IMR-90 (cell line): ENCODE measurements around the gene CLEC11A. TPM values are rescaled to one million over a fixed set of nuclear protein-coding genes. Genes with fewer than 3 reads are reported as not detected.

Source experiments
- ATAC-seq: fragments of 200-7000 bp; cut with Tn5 transposase; 2 replicates; pipeline ENCODE4 v1.9.1; 2020; ENCODE audit warnings: low read depth, mild to moderate bottlenecking, moderate library complexity
- BruUV-seq: library from RNA; stranded (reverse); fragments of 400-500 nt; replicated peaks from 2 replicates; lab custom pipeline; 2021; lab: Mats Ljungman, UMichigan
- CTCF ChIA-PET: fragments of 300-600 bp; formaldehyde crosslinking; extraction: SDS; loops from one replicate; lab custom pipeline; 2021; ENCODE audit warnings: antibody characterized with exemption; lab: Yijun Ruan, JAX
- POLR2A ChIA-PET: fragments of 300-600 bp; sonication (Branson Sonifier 250); formaldehyde crosslinking; loops from one replicate; lab custom pipeline; 2022; ENCODE audit warnings: antibody characterized with exemption; ENCODE audit not compliant: unreplicated experiment; lab: Charles Lee
- DNase-seq: peaks from one replicate; pipeline ENCODE4 v3.0.0; 2013
- H2AFZ ChIP-seq: replicated peaks from 2 replicates; pipeline ENCODE3; 2013; ENCODE audit warnings: low read length, mild to moderate bottlenecking; ENCODE audit not compliant: poor library complexity
- H2AK5ac ChIP-seq: 2 replicates; pipeline ENCODE4 v1.6.1; 2013; ENCODE audit warnings: low read depth, low read length, inconsistent platforms
- H2AK9ac ChIP-seq: replicated peaks from 2 replicates; pipeline ENCODE3; 2013; ENCODE audit warnings: mild to moderate bottlenecking, low read depth, low read length, moderate library complexity; ENCODE audit not compliant: poor library complexity
- H2BK120ac ChIP-seq: 2 replicates; pipeline ENCODE4 v1.6.1; 2013; ENCODE audit warnings: low read depth, low read length, inconsistent platforms
- H2BK15ac ChIP-seq: 3 replicates; pipeline ENCODE4 v1.6.1; 2013; ENCODE audit warnings: low read depth, low read length, inconsistent platforms
- H2BK20ac ChIP-seq: 2 replicates; pipeline ENCODE4 v1.6.1; 2013; ENCODE audit warnings: low read depth, mild to moderate bottlenecking, inconsistent platforms, low read length, moderate library complexity
- H2BK5ac ChIP-seq: 2 replicates; pipeline ENCODE4 v1.6.1; 2013; ENCODE audit warnings: mild to moderate bottlenecking, low read depth, low read length, inconsistent platforms; ENCODE audit not compliant: poor library complexity, severe bottlenecking
- H3K14ac ChIP-seq: replicated peaks from 2 replicates; pipeline ENCODE4 v1.6.1; 2013; ENCODE audit warnings: low read depth, low read length, inconsistent platforms
- H3K18ac ChIP-seq: 2 replicates; pipeline ENCODE4 v1.6.1; 2013; ENCODE audit warnings: low read depth, low read length, control low read depth
- H3K23ac ChIP-seq: 2 replicates; pipeline ENCODE4 v1.6.1; 2013; ENCODE audit warnings: low read depth, low read length, inconsistent platforms
- H3K27ac ChIP-seq: 2 replicates; pipeline ENCODE4 v1.5.1; 2013; ENCODE audit warnings: mild to moderate bottlenecking, control low read depth, low read length; ENCODE audit not compliant: insufficient read depth
- H3K27me3 ChIP-seq: 2 replicates; pipeline ENCODE4 v1.6.1; 2013; ENCODE audit warnings: low read length; ENCODE audit not compliant: control insufficient read depth, insufficient read depth
- H3K36me3 ChIP-seq: 2 replicates; pipeline ENCODE4 v1.6.1; 2013; ENCODE audit warnings: low read length, mixed read lengths; ENCODE audit not compliant: control insufficient read depth, insufficient read depth
- H3K4ac ChIP-seq: 2 replicates; pipeline ENCODE4 v1.6.1; 2013; ENCODE audit warnings: low read depth, low read length, inconsistent platforms
- H3K4me1 ChIP-seq: 2 replicates; pipeline ENCODE4 v1.6.1; 2013; ENCODE audit warnings: low read length, mixed read lengths; ENCODE audit not compliant: control insufficient read depth, insufficient read depth
- H3K4me2 ChIP-seq: 2 replicates; pipeline ENCODE4 v1.6.1; 2013; ENCODE audit warnings: low read depth, mild to moderate bottlenecking, control low read depth, low read length, moderate library complexity
- H3K4me3 ChIP-seq: 2 replicates; pipeline ENCODE4 v1.5.1; 2013; ENCODE audit warnings: low read depth, mild to moderate bottlenecking, control low read depth, low read length, moderate library complexity; ENCODE audit not compliant: insufficient read depth
- H3K56ac ChIP-seq: 2 replicates; pipeline ENCODE4 v1.6.1; 2013; ENCODE audit warnings: low read length, inconsistent platforms; ENCODE audit not compliant: insufficient read depth; ENCODE audit errors: extremely low read depth
- H3K79me1 ChIP-seq, 2 experiments: 2 replicates each; pipeline ENCODE4 v1.6.1; 2013; ENCODE audit warnings: low read length in 2 of 2, inconsistent platforms in 1 of 2, low read depth in 1 of 2
- H3K9ac ChIP-seq: 2 replicates; pipeline ENCODE4 v1.6.1; 2013; ENCODE audit warnings: low read depth, low read length, control low read depth
- H3K9me1 ChIP-seq: 2 replicates; pipeline ENCODE4 v1.6.1; 2013; ENCODE audit warnings: low read length, inconsistent platforms; ENCODE audit not compliant: insufficient read depth
- H3K9me3 ChIP-seq: 2 replicates; pipeline ENCODE4 v1.6.1; 2013; ENCODE audit warnings: low read length; ENCODE audit not compliant: control insufficient read depth, insufficient read depth
- H4K20me1 ChIP-seq: 2 replicates; pipeline ENCODE4 v1.6.1; 2013; ENCODE audit warnings: low read length, inconsistent platforms; ENCODE audit not compliant: insufficient read depth
- H4K5ac ChIP-seq: 2 replicates; pipeline ENCODE4 v1.6.1; 2013; ENCODE audit warnings: mild to moderate bottlenecking, low read depth, low read length, control low read depth
- H4K8ac ChIP-seq, 2 experiments: 2 replicates each; pipeline ENCODE4 v1.6.1; 2013; ENCODE audit warnings: low read depth in 2 of 2, low read length in 2 of 2, control low read depth in 1 of 2, inconsistent platforms in 1 of 2
- H4K91ac ChIP-seq: 2 replicates; pipeline ENCODE4 v1.6.1; 2013; ENCODE audit warnings: low read depth, low read length, inconsistent platforms; ENCODE audit not compliant: insufficient read depth
- BHLHE40 ChIP-seq: fragments of 150-350 bp; IDR thresholded peaks from 2 replicates; pipeline ENCODE4 v1.6.1; 2016; ENCODE audit warnings: mild to moderate bottlenecking, low read depth, low read length
- CEBPB ChIP-seq: IDR thresholded peaks from 2 replicates; pipeline ENCODE4 v1.6.1; 2012; ENCODE audit warnings: low read depth, low read length, improper control_type of control experiment
- CHD1 ChIP-seq: IDR thresholded peaks from 2 replicates; pipeline ENCODE4 v1.6.1; 2012; ENCODE audit warnings: low read depth, low read length, improper control_type of control experiment
- FOS ChIP-seq: fragments of 150-350 bp; IDR thresholded peaks from 2 replicates; pipeline ENCODE4 v1.6.1; 2016; ENCODE audit warnings: low read depth, low read length
- MAFK ChIP-seq: IDR thresholded peaks from 2 replicates; pipeline ENCODE4 v1.6.1; 2012; ENCODE audit warnings: low read depth, low read length, improper control_type of control experiment
- MAZ ChIP-seq: IDR thresholded peaks from 2 replicates; pipeline ENCODE4 v1.6.1; 2012; ENCODE audit warnings: low read depth, mild to moderate bottlenecking, low read length, improper control_type of control experiment, moderate library complexity, borderline replicate concordance
- MXI1 ChIP-seq: IDR thresholded peaks from 2 replicates; pipeline ENCODE4 v1.6.1; 2012; ENCODE audit warnings: low read depth, mild to moderate bottlenecking, low read length, moderate library complexity, borderline replicate concordance
- NFE2L2 ChIP-seq: fragments of 150-350 bp; IDR thresholded peaks from 2 replicates; pipeline ENCODE4 v1.6.1; 2016; ENCODE audit warnings: low read depth, mild to moderate bottlenecking, low read length
- POLR2A ChIP-seq: IDR thresholded peaks from 2 replicates; pipeline ENCODE4 v1.6.1; 2012; ENCODE audit warnings: mild to moderate bottlenecking, low read depth, low read length
- RAD21 ChIP-seq: IDR thresholded peaks from 2 replicates; pipeline ENCODE4 v1.6.1; 2012; ENCODE audit warnings: low read length, improper control_type of control experiment
- RCOR1 ChIP-seq: IDR thresholded peaks from 2 replicates; pipeline ENCODE4 v1.6.1; 2012; ENCODE audit warnings: mild to moderate bottlenecking, low read length, improper control_type of control experiment; ENCODE audit not compliant: insufficient replicate concordance
- RFX5 ChIP-seq: IDR thresholded peaks from 2 replicates; pipeline ENCODE4 v1.8.0; 2012; ENCODE audit warnings: low read depth, mild to moderate bottlenecking, low read length, moderate library complexity
- SMC3 ChIP-seq: fragments of 150-350 bp; IDR thresholded peaks from 2 replicates; pipeline ENCODE4 v1.6.1; 2016; ENCODE audit warnings: low read depth, mild to moderate bottlenecking, antibody characterized with exemption, low read length, moderate library complexity
- WGBS, 2 experiments: methylation state at CpG; one replicate each; pipeline versions ENCODE4 v1.1.5 to v1.1.7; 2013; ENCODE audit warnings: missing lambda C conversion rate in 2 of 2; ENCODE audit not compliant: insufficient read length in 1 of 2; ENCODE audit errors: extremely low coverage in 2 of 2; 5-methylcytosine and 5-hydroxymethylcytosine counted together
- dilution Hi-C: fragments of 300-500 bp; cut with HindIII; formaldehyde crosslinking; loops from one replicate; pipeline ENCODE4 v1.14.3; 2018; ENCODE audit warnings: low sequenced_read_pairs; ENCODE audit not compliant: unreplicated experiment
- in situ Hi-C: fragments of 300-500 bp; cut with MboI; formaldehyde crosslinking; loops from 3 replicates; pipeline ENCODE4 v1.14.3; 2019; ENCODE audit warnings: low sequenced_read_pairs, inconsistent platforms, mixed read lengths
- intact Hi-C: fragments of 100-400 bp; cut with micrococcal nuclease; formaldehyde crosslinking; loops from 2 replicates; pipeline ENCODE4 v1.10.0; 2022
- polyA plus RNA-seq, 3 experiments: library from polyadenylated mRNA; depleted of rRNA; stranded (reverse); fragments of >200 nt; gene quantifications; 2 replicates each; pipeline ENCODE4 v1.2.3, GENCODE V29; 2012; ENCODE audit warnings: low replicate concordance in 1 of 3
- total RNA-seq: library from RNA; depleted of rRNA; stranded (reverse); fragments of >200 nt; gene quantifications from 2 replicates; pipeline ENCODE4 v1.2.3, GENCODE V29; 2012
- TF ChIP-seq, protein P1 (sequence below): fragments of 150-350 bp; IDR thresholded peaks from 2 replicates; pipeline ENCODE4 v1.6.1; 2016; ENCODE audit warnings: low read depth, mild to moderate bottlenecking, low read length, moderate library complexity, borderline replicate concordance
- TF ChIP-seq, protein P2 (sequence below): conservative IDR thresholded peaks from 2 replicates; pipeline ENCODE4 v1.5.1; 2012; ENCODE audit warnings: mild to moderate bottlenecking, low read depth, low read length, improper control_type of control experiment

The CLEC11A gene
- total and polyA plus RNA-seq, 2 of the 4 experiments (the other 2 are of a cell fraction) = 17.0 to 152 TPM

DNA sequence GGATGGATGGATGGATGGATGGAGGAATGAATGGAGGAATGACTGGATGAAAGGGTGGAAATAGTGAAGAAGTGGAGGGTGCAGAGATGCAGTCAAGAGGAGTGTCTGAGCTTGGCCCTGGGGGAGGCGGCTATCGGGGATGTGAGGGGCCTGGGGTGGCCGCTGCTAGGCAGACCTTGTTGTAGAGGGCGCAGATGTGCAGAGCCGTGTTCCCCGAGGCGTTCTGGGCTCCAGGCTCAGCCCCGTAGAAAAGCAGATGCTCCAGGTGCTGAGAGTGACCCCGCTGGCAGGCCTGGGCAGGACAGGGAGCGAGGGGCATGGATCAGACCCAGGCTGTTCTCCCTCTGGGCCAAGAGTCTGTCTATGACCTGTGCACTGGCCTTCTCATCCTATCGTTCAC, 12.0 kb upstream of the CLEC11A start:
- Histone ChIP-seq H2AK9ac (no peak overlapping the region), H4K5ac (no peak overlapping the region), H3K4ac (no peak overlapping the region), H3K56ac (no peak overlapping the region), H3K9ac (no peak overlapping the region), H3K18ac (no peak overlapping the region), H3K27ac (no peak overlapping the region), H2BK20ac (no peak overlapping the region), H3K4me1 (no peaks in the 10 kb centered on the region), H2BK15ac (no peak overlapping the region), H3K27me3 (no peaks in the 10 kb centered on the region), H3K4me3 (no peak overlapping the region), H3K23ac (no peak overlapping the region), H2BK5ac (no peak overlapping the region), H3K9me1 (no peaks in the 10 kb centered on the region), H3K9me3 (no peaks in the 10 kb centered on the region), H3K79me1 (no peaks in the 10 kb centered on the region), H2BK120ac (no peak overlapping the region), H3K4me2 (no peak overlapping the region), H4K8ac (no peak overlapping the region), H3K36me3 (peaks cover 4% of the 10 kb centered on the region), H2AFZ (no peak overlapping the region), H4K91ac (no peak overlapping the region), H3K14ac (no peak overlapping the region), H4K20me1 (no peaks in the 10 kb centered on the region), H2AK5ac (no peak overlapping the region)
- POLR2A ChIA-PET = no interaction called here
- TF ChIP-seq CHD1 (no peak), MAFK (no peak), CEBPB (no peak), SMC3 (no peak), RCOR1 (no peak), FOS (no peak), NFE2L2 (no peak), MAZ (no peak), BHLHE40 (no peak), POLR2A (no peak), RAD21 (no peak), MXI1 (no peak), RFX5 (no peak)
- TF ChIP-seq, protein P1, sequence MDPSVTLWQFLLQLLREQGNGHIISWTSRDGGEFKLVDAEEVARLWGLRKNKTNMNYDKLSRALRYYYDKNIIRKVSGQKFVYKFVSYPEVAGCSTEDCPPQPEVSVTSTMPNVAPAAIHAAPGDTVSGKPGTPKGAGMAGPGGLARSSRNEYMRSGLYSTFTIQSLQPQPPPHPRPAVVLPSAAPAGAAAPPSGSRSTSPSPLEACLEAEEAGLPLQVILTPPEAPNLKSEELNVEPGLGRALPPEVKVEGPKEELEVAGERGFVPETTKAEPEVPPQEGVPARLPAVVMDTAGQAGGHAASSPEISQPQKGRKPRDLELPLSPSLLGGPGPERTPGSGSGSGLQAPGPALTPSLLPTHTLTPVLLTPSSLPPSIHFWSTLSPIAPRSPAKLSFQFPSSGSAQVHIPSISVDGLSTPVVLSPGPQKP = no peak
- TF ChIP-seq, protein P2, sequence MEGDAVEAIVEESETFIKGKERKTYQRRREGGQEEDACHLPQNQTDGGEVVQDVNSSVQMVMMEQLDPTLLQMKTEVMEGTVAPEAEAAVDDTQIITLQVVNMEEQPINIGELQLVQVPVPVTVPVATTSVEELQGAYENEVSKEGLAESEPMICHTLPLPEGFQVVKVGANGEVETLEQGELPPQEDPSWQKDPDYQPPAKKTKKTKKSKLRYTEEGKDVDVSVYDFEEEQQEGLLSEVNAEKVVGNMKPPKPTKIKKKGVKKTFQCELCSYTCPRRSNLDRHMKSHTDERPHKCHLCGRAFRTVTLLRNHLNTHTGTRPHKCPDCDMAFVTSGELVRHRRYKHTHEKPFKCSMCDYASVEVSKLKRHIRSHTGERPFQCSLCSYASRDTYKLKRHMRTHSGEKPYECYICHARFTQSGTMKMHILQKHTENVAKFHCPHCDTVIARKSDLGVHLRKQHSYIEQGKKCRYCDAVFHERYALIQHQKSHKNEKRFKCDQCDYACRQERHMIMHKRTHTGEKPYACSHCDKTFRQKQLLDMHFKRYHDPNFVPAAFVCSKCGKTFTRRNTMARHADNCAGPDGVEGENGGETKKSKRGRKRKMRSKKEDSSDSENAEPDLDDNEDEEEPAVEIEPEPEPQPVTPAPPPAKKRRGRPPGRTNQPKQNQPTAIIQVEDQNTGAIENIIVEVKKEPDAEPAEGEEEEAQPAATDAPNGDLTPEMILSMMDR = no peak
- ATAC-seq (no peak), DNase-seq (no peak)
- no TSS peak for BruUV-seq
- in situ Hi-C loops = no loop called here
- CTCF ChIA-PET = no interaction called here
- dilution Hi-C loops = no loop called here
- intact Hi-C loops = no loop called here
- 86% methylated on average over 9 of the region's 11 CpGs; no CpG with 5 or more reads in 1 of the 2 experiments for WGBS, 2 experiments
